Endothelial cell of umbilical vein (primary cell): ENCODE measurements around the gene SMARCD1. TPM values are rescaled to one million over a fixed set of nuclear protein-coding genes. Genes with fewer than 3 reads are reported as not detected.

Source experiments
- BruUV-seq: library from RNA; stranded (reverse); fragments of 400-500 nt; replicated peaks from 2 replicates; lab custom pipeline; 2021; lab: Mats Ljungman, UMichigan
- CTCF ChIA-PET: fragments of 300-600, 350-600 bp; sonication (Branson Sonifier 250); formaldehyde crosslinking; loops from one replicate; lab custom pipeline; 2021; ENCODE audit warnings: antibody characterized with exemption, inconsistent platforms; lab: Charles Lee
- POLR2A ChIA-PET: fragments of 300-600, 350-600 bp; sonication (Branson Sonifier 250); formaldehyde crosslinking; loops from one replicate; lab custom pipeline; 2021; ENCODE audit warnings: antibody characterized with exemption, inconsistent platforms; lab: Charles Lee
- DNase-seq: peaks from one replicate; pipeline ENCODE4 v3.0.0-alpha.2; 2011; ENCODE audit warnings: low read depth, low spot score
- FAIRE-seq: peaks from 2 replicates; lab custom pipeline; 2011; peaks lifted over from hg19 to GRCh38; lab: Jason Lieb, UNC
- H2AFZ ChIP-seq: 2 replicates; pipeline ENCODE4 v1.6.0; 2012; ENCODE audit warnings: low read depth, low read length, control low read depth, inconsistent platforms
- H3K27ac ChIP-seq: 2 replicates; pipeline ENCODE4 v1.5.1; 2011; ENCODE audit warnings: low read depth, mild to moderate bottlenecking, control low read depth, low read length, moderate library complexity; ENCODE audit not compliant: insufficient read depth
- H3K27me3 ChIP-seq, 2 experiments: 2 replicates each; pipeline versions ENCODE4 v1.6.0 to v1.6.1; 2011; ENCODE audit warnings: low read length in 2 of 2, mixed read lengths in 1 of 2; ENCODE audit not compliant: control insufficient read depth in 2 of 2, insufficient read depth in 2 of 2
- H3K36me3 ChIP-seq, 2 experiments: 2 replicates in 1 of 2; 3 replicates in 1 of 2; pipeline ENCODE4 v1.5.1; 2011; ENCODE audit warnings: low read length in 2 of 2, mild to moderate bottlenecking in 1 of 2, moderate library complexity in 1 of 2; ENCODE audit not compliant: control insufficient read depth in 2 of 2, insufficient read depth in 2 of 2; ENCODE audit errors: extremely low read depth in 1 of 2
- H3K4me1 ChIP-seq: 3 replicates; pipeline ENCODE4 v1.5.1; 2011; ENCODE audit warnings: mild to moderate bottlenecking, low read length; ENCODE audit not compliant: control insufficient read depth, insufficient read depth; ENCODE audit errors: extremely low read depth
- H3K4me2 ChIP-seq: 2 replicates; pipeline ENCODE4 v1.6.1; 2011; ENCODE audit warnings: low read length, control low read depth, mixed read lengths; ENCODE audit not compliant: insufficient read depth
- H3K4me3 ChIP-seq, 3 experiments: fragments of 200-600 bp in 1 of 3; sonication (generic), shearing (Covaris generic) in 1 of 3; replicated peaks in 1 of 3; 2 replicates each; pipeline ENCODE4 v1.5.1; 2011 to 2016; ENCODE audit warnings: control low read depth in 3 of 3, low read length in 3 of 3, mild to moderate bottlenecking in 2 of 3, inconsistent platforms in 1 of 3, low read depth in 1 of 3, moderate library complexity in 1 of 3; ENCODE audit not compliant: insufficient read depth in 1 of 3
- H3K79me2 ChIP-seq: 2 replicates; pipeline ENCODE4 v1.6.0; 2012; ENCODE audit warnings: low read length, inconsistent platforms; ENCODE audit not compliant: control insufficient read depth, insufficient read depth
- H3K9ac ChIP-seq: replicated peaks from 2 replicates; pipeline ENCODE3; 2011; ENCODE audit warnings: low read length, control low read depth; ENCODE audit not compliant: insufficient read depth; ENCODE audit errors: extremely low read depth
- H3K9me1 ChIP-seq: replicated peaks from 3 replicates; pipeline ENCODE4 v1.6.0; 2011; ENCODE audit warnings: mild to moderate bottlenecking, low read length; ENCODE audit not compliant: control insufficient read depth, insufficient read depth; ENCODE audit errors: extremely low read depth
- H3K9me3 ChIP-seq: replicated peaks from 2 replicates; pipeline ENCODE4 v1.5.1; 2012; ENCODE audit warnings: low read length, inconsistent platforms; ENCODE audit not compliant: control insufficient read depth, insufficient read depth
- H4K20me1 ChIP-seq: replicated peaks from 2 replicates; pipeline ENCODE3; 2011; ENCODE audit warnings: mild to moderate bottlenecking, low read length; ENCODE audit not compliant: control insufficient read depth, insufficient read depth; ENCODE audit errors: extremely low read depth
- EZH2 ChIP-seq: IDR thresholded peaks from 2 replicates; pipeline ENCODE4 v1.6.1; 2012; ENCODE audit warnings: borderline replicate concordance, low read depth, mild to moderate bottlenecking, moderate library complexity, low read length, inconsistent platforms; ENCODE audit not compliant: severe bottlenecking
- FOS ChIP-seq: IDR thresholded peaks from 2 replicates; pipeline ENCODE4 v1.6.1; 2011; ENCODE audit warnings: mild to moderate bottlenecking, low read length, moderate library complexity, borderline replicate concordance; ENCODE audit not compliant: insufficient read depth
- GATA2 ChIP-seq: IDR thresholded peaks from 2 replicates; pipeline ENCODE4 v1.7.0; 2011; ENCODE audit warnings: low read depth, mild to moderate bottlenecking, moderate library complexity, mixed read lengths, low read length; ENCODE audit not compliant: insufficient read length, insufficient read depth
- JUN ChIP-seq: IDR thresholded peaks from 2 replicates; pipeline ENCODE4 v1.6.1; 2011; ENCODE audit warnings: borderline replicate concordance, low read depth; ENCODE audit not compliant: insufficient read length, insufficient read depth
- MYC ChIP-seq: IDR thresholded peaks from one replicate; pipeline ENCODE4 v1.6.1; 2011; ENCODE audit warnings: mild to moderate bottlenecking, low read depth, low read length
- POLR2A ChIP-seq: IDR thresholded peaks from 2 replicates; pipeline ENCODE4 v1.6.1; 2012; ENCODE audit warnings: low read depth, mild to moderate bottlenecking, control low read depth, low read length
- POLR2AphosphoS5 ChIP-seq: IDR thresholded peaks from 2 replicates; pipeline ENCODE4 v1.6.1; 2012; ENCODE audit warnings: low read depth, mild to moderate bottlenecking, control low read depth, low read length, moderate library complexity; ENCODE audit not compliant: insufficient read depth
- dilution Hi-C: fragments of 300-500 bp; cut with MboI; formaldehyde crosslinking; loops from one replicate; pipeline ENCODE4 v1.15.0; 2019; ENCODE audit warnings: low sequenced_read_pairs; ENCODE audit not compliant: extremely low pct_ligation_motif_present
- intact Hi-C: fragments of 100-400 bp; cut with micrococcal nuclease; formaldehyde crosslinking; loops from one replicate; pipeline ENCODE4 v1.10.0; 2022
- polyA plus RNA-seq, 4 experiments: library from polyadenylated mRNA; depleted of rRNA in 3 of 4; stranded (reverse) in 3 of 4; unstranded in 1 of 4; fragments of >200 nt; gene quantifications; 2 replicates each; pipeline versions ENCODE4 v1.2.1 to v1.2.3, GENCODE V29; 2011 to 2012; ENCODE audit warnings: missing spikeins in 1 of 4
- total RNA-seq: library from RNA; stranded (reverse); gene quantifications from 2 replicates; pipeline ENCODE4 v1.2.3, GENCODE V29; 2021
- TF ChIP-seq, protein P1 (sequence below): IDR thresholded peaks from 2 replicates; pipeline ENCODE4 v1.6.1; 2011; ENCODE audit not compliant: insufficient read depth, insufficient read length
- TF ChIP-seq, protein P2 (sequence below), 2 donors: IDR thresholded peaks; 1 replicate in 1 of 2; 2 replicates in 1 of 2; pipeline ENCODE4 v1.5.1; 2011; ENCODE audit warnings: low read length in 2 of 2, mild to moderate bottlenecking in 2 of 2, moderate library complexity in 2 of 2, control low read depth in 1 of 2, inconsistent platforms in 1 of 2, low read depth in 1 of 2; ENCODE audit not compliant: insufficient read depth in 1 of 2; ENCODE audit errors: extremely low read depth in 1 of 2

The SMARCD1 gene
- total and polyA plus RNA-seq, 2 donors (not counting 3 experiments of a cell fraction or from before 2014, with no cell fraction given): 86.6 to 94.2 TPM

DNA sequence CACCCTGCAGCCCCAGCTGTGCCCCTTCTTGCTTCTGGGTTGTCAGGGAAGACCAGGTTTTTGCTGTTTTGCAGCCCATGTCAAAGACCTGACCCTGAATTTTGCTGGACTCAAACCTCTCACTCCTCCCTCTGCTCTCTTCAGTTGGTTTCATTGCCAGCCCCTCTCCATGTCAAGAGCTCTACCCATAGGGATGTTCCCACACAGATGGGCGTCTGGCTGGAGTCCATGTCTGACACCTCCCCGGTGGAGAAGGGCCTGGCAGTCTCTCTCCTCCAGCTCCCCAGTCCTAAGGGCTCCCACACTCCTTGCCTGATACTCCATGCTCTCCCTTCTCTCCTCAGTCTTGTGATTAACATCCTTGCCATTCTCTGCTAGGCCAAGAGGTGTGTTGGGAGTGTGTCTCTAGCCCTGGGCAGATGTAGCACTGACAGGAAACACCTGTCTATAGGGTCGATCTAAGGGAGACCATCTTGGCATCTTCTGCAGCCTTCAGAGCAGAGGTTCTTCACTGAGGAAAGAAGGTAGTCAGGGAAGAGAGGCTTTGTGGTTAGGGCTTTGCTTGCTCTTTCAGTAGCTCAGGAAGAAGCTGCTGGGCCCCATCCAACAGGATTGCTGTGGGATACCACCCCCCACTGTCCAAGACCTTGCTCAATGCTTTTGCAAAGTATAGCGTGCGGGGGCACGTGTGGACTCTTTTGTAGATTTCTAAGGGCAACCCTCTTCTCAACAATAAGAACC lies 23.0 kb upstream of the SMARCD1 start:
- intact Hi-C loops (no loop called here), dilution Hi-C loops (loop anchor here (25.0 kb wide), 1 partner anchor 100 kb away; the partner anchor contains the start of genes AQP2, AQP5 and AQP6)
- no TSS peak for BruUV-seq
- H4K20me1 ChIP-seq: no peaks in the 10 kb centered on the region
- H3K9me1 ChIP-seq: no peaks in the 10 kb centered on the region
- no peak for TF ChIP-seq JUN
- TF ChIP-seq MYC: no peak
- TF ChIP-seq, protein P1, sequence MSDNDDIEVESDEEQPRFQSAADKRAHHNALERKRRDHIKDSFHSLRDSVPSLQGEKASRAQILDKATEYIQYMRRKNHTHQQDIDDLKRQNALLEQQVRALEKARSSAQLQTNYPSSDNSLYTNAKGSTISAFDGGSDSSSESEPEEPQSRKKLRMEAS: no peak
- no peak for TF ChIP-seq EZH2
- TF ChIP-seq POLR2A: no peak
- no peak for TF ChIP-seq FOS
- TF ChIP-seq GATA2: no peak
- TF ChIP-seq, protein P2, sequence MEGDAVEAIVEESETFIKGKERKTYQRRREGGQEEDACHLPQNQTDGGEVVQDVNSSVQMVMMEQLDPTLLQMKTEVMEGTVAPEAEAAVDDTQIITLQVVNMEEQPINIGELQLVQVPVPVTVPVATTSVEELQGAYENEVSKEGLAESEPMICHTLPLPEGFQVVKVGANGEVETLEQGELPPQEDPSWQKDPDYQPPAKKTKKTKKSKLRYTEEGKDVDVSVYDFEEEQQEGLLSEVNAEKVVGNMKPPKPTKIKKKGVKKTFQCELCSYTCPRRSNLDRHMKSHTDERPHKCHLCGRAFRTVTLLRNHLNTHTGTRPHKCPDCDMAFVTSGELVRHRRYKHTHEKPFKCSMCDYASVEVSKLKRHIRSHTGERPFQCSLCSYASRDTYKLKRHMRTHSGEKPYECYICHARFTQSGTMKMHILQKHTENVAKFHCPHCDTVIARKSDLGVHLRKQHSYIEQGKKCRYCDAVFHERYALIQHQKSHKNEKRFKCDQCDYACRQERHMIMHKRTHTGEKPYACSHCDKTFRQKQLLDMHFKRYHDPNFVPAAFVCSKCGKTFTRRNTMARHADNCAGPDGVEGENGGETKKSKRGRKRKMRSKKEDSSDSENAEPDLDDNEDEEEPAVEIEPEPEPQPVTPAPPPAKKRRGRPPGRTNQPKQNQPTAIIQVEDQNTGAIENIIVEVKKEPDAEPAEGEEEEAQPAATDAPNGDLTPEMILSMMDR (IDR thresholded peaks at IDR 0.05; ENCODE audit: extremely low read depth in 1 of 2, insufficient read depth in 1 of 2, low read depth in 1 of 2, low read length in 2 of 2): no peak
- no peak for TF ChIP-seq POLR2AphosphoS5
- POLR2A ChIA-PET: no interaction called here
- no peak for DNase-seq
- FAIRE-seq: no peak
- H2AFZ ChIP-seq: no peak overlapping the region
- H3K27ac ChIP-seq: no peak overlapping the region
- no peak overlapping the region for H3K4me3 ChIP-seq
- no peak overlapping the region for H3K9ac ChIP-seq
- no peaks in the 10 kb centered on the region for H3K36me3 ChIP-seq
- no peak overlapping the region for H3K4me2 ChIP-seq
- H3K4me1 ChIP-seq: peaks cover 1% of the 10 kb centered on the region
- no peaks in the 10 kb centered on the region for H3K9me3 ChIP-seq
- CTCF ChIA-PET: interaction anchor here (0.6 to 12.1 kb wide), 6 partner anchors 9 to 195 kb away, joined by 4 to 317 read pairs (median 12); partner anchors contain the start of gene AQP6
- H3K79me2 ChIP-seq: no peaks in the 10 kb centered on the region
- H3K27me3 ChIP-seq: peaks cover 46 to 48% of the 10 kb centered on the region in 2 experiments
